Prostate gland (tissue), 2 donors: Measurements from ENCODE around the gene SVIP. TPM values are rescaled to one million over a fixed set of nuclear protein-coding genes. Genes with fewer than 3 reads are reported as not detected.

ENCODE experiments used
- DNase-seq: peaks from one replicate; pipeline ENCODE4 v3.0.0-alpha.2; 2019; ENCODE audit warnings: low spot score
- H3K27ac ChIP-seq, 2 donors: fragments of 200-600 bp; sonication (generic); 2 replicates each; pipeline ENCODE4 v1.5.1; 2017 to 2019
- H3K27me3 ChIP-seq: fragments of 200-600 bp; sonication (generic); replicated peaks from 2 replicates; pipeline ENCODE4 v1.5.1; 2019; ENCODE audit not compliant: insufficient read depth
- H3K36me3 ChIP-seq, 2 donors: fragments of 200-600 bp; sonication (generic); 1 replicate in 1 of 2; 2 replicates in 1 of 2; pipeline versions ENCODE4 v1.5.1 to v1.8.1; 2017 to 2019
- H3K4me1 ChIP-seq: fragments of 200-600 bp; sonication (generic); replicated peaks from 2 replicates; pipeline ENCODE4 v1.5.1; 2019
- H3K4me3 ChIP-seq, 2 donors: fragments of 200-600 bp; sonication (generic); 2 replicates each; pipeline ENCODE4 v1.5.1; 2017 to 2019
- H3K9me3 ChIP-seq: fragments of 200-600 bp; sonication (generic); 2 replicates; pipeline ENCODE4 v1.5.1; 2017
- CTCF ChIP-seq, 4 experiments: fragments of 200-600 bp in 2 of 4; fragments of 450-650 bp in 2 of 4; sonication (generic) in 2 of 4; IDR thresholded peaks; 1 replicate in 3 of 4; 2 replicates in 1 of 4; pipeline ENCODE4 v1.5.1; 2016 to 2019; ENCODE audit warnings: antibody characterized with exemption in 4 of 4, mild to moderate bottlenecking in 2 of 4, moderate library complexity in 2 of 4
- POLR2A ChIP-seq: fragments of 450-650 bp; IDR thresholded peaks from one replicate; pipeline ENCODE4 v1.6.1; 2016; ENCODE audit warnings: antibody characterized with exemption, mild to moderate bottlenecking
- POLR2AphosphoS5 ChIP-seq: sonication (generic); formaldehyde crosslinking; IDR thresholded peaks from one replicate; pipeline ENCODE4 v1.6.1; 2017; ENCODE audit warnings: antibody characterized with exemption
- WGBS: methylation state at CpG from one replicate; pipeline ENCODE4 v1.1.5; 2018; 5-methylcytosine and 5-hydroxymethylcytosine counted together
- intact Hi-C: fragments of 100-400 bp; cut with DNase I; formaldehyde crosslinking; loops from one replicate; pipeline ENCODE4 v1.14.2; 2022
- total RNA-seq, 2 donors: library from RNA; depleted of rRNA; stranded (reverse); fragments of >200 nt; gene quantifications; one replicate each; pipeline ENCODE4 v1.1.0, GENCODE V29; 2016

SVIP gene
- total RNA-seq, 2 donors from 2014 or later: 13.6 to 23.5 TPM

DNA sequence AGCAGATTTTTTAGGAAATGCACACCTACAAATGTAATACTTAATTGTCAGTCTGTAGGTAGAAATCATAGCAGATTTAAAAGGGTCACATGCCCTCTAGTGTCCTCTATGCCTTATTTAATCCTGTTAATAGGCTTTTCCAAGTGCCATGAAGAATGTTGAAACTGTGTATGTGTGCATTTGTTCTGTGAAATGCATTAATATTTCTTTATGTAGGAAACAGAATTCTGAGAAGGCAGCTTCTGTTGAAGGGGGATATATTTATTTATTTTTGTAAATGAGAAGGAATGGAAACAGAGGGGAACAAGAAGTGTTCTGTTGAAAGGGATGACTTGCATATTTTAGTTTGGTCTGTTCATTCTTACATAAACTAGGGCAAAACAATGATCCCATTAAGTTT, 51.0 kb downstream of the SVIP start:
- intact Hi-C loops: no loop called here
- Histone ChIP-seq H3K4me1 (no peaks in the 10 kb centered on the region), H3K27ac (no peak overlapping the region), H3K9me3 (no peaks in the 10 kb centered on the region), H3K4me3 (no peak overlapping the region), H3K27me3 (no peaks in the 10 kb centered on the region), H3K36me3 (no peaks in the 10 kb centered on the region)
- no peak for DNase-seq
- TF ChIP-seq CTCF (IDR thresholded peaks at IDR 0.05) (no peak), POLR2AphosphoS5 (no peak), POLR2A (no peak)

DNA sequence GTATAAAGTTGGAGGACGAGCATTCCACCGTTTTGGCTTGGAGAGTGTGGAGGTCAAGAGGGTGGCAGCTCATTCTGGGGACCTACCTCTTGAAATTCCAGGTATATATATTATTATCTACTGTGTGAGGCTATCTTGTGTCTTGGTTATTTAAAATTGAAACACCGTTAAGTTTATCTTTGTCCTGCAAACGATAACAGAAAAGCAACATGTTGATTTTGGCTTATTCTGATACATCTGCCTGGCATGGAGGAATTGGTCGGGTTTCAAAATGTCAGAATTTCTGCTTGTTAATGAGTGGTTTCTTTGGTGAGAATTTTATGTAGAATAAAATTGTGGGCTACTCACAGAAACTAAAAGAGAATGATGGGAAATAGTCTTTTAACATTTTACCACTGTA, 54.4 kb downstream of the SVIP start:
- 78% methylated on average over 5 of the region's 5 CpGs for WGBS
- intact Hi-C loops: no loop called here
- no peak for DNase-seq

GRCh38 chr11:22774716-22775115, 54.9 kb downstream of the SVIP start:
- H3K27ac ChIP-seq: no peak overlapping the region
- no peak overlapping the region for H3K4me3 ChIP-seq
- WGBS: 91% methylated on average over 2 of the region's 2 CpGs
- no peaks in the 10 kb centered on the region for H3K27me3 ChIP-seq
- no peaks in the 10 kb centered on the region for H3K36me3 ChIP-seq
- no peaks in the 10 kb centered on the region for H3K4me1 ChIP-seq
- DNase-seq: no peak
- intact Hi-C loops: no loop called here
- no peak for TF ChIP-seq POLR2AphosphoS5
- no peak for TF ChIP-seq CTCF (IDR thresholded peaks at IDR 0.05)
- H3K9me3 ChIP-seq: no peaks in the 10 kb centered on the region

More for the DNA sequence above, 54.4 kb downstream of the SVIP start:
- no peaks in the 10 kb centered on the region for H3K4me1 ChIP-seq
- H3K4me3 ChIP-seq: no peak overlapping the region
- H3K27ac ChIP-seq: no peak overlapping the region
- no peak for TF ChIP-seq CTCF (IDR thresholded peaks at IDR 0.05)
- no peak for TF ChIP-seq POLR2AphosphoS5
- TF ChIP-seq POLR2A: no peak
- no peaks in the 10 kb centered on the region for H3K27me3 ChIP-seq
- H3K36me3 ChIP-seq: no peaks in the 10 kb centered on the region
- H3K9me3 ChIP-seq: no peaks in the 10 kb centered on the region

GRCh38 chr11:22769081-22769480, 60.5 kb downstream of the SVIP start:
- H3K9me3 ChIP-seq: no peaks in the 10 kb centered on the region
- TF ChIP-seq POLR2AphosphoS5 (no peak), CTCF (IDR thresholded peaks at IDR 0.05) (no peak), POLR2A (no peak)
- intact Hi-C loops: no loop called here
- H3K36me3 ChIP-seq: no peaks in the 10 kb centered on the region
- no peaks in the 10 kb centered on the region for H3K4me1 ChIP-seq
- H3K4me3 ChIP-seq: no peak overlapping the region
- WGBS: 46% methylated on average over 1 of the region's 1 CpG
- DNase-seq: no peak
- no peaks in the 10 kb centered on the region for H3K27me3 ChIP-seq
- H3K27ac ChIP-seq: no peak overlapping the region

Other genes with a start within 250 kb of the SVIP start
- 10 to 100 TPM; 13.1 to 26.0 TPM for gene FANCF, start 204.0 kb downstream of the SVIP start, total RNA-seq
- 1 to 10 TPM; 4.2 to 7.0 TPM for gene GAS2, start 163.2 kb downstream of the SVIP start, total RNA-seq
- not detected for gene CCDC179, start 30.7 kb upstream of the SVIP start, total RNA-seq